Stimulated activated CD8-positive, alpha-beta memory T cell treated with anti-CD3 and anti-CD28 coated beads, Interleukin-12 subunit alpha, Interleukin-12 subunit beta, amount 100 ng/mL, for 1 hour (primary cell): ENCODE measurements around the gene CDON.
"Not testable (repeated sequence)": the region's sequence is repeated elsewhere in the genome, so short reads cannot be mapped to it uniquely, and the experiment has no call there.

ENCODE experiments used
- DNase-seq: peaks from one replicate; pipeline ENCODE4 v3.0.0-alpha.2; 2020; ENCODE audit warnings: low read depth

CDON gene

DNA sequence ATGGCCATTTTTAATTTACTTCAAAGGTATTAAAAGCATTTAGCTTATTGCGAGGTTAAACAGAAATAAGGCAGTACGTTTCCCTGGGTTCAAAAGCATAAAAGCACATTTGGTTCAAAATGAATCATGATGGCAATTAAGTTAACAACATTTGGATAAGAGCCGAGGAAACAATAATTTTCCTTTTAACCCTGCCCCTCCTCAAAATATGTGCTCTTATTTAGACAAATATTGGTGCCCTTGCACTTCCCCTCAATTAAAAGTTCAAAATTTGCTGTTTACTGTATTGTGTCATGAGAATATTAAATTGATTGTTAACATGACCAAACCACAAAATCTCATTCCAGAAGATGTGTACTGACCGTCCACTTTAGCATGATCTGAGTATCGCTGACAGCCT, 68.2 kb downstream of the CDON start:
- DNase-seq, result no peak

DNA sequence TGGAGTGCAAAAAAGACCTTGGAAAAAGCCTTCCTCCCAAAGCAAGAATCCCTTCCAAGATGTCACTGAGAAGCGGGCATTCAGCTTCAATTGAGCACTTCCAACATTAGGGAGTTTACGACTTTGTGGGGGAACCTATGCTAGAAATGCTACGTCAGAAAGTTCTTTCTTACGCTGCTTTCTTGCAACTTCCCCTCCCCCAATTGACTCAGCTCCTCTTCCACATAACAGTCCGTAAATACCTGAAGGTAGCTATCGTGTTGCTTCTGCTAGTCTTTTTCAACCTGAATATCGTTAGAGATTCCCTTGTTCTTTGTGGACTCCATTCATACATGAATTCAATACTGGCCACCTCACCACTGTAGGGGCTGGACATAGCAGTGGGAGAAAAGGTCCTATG, 69.8 kb downstream of the CDON start:
- no peak for DNase-seq

DNA sequence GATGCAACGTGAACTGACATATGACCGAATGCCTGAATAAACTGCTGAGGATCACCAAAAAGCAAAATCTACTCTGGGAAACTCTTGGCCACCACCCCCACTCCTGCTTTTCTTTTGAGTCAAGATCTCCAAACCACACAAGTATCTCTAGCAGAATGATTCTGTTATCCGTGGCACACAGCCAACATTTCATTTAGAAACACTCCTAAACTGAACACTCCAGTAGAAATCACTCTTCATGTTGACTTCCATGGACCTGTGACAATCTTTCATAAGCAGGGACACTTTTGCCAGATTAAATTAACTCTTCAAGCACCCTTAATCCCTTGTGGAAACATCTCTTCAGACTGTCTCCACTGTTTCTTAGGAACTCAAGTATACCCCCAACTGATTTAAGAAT, 72.4 kb downstream of the CDON start:
- DNase-seq, result no peak

DNA sequence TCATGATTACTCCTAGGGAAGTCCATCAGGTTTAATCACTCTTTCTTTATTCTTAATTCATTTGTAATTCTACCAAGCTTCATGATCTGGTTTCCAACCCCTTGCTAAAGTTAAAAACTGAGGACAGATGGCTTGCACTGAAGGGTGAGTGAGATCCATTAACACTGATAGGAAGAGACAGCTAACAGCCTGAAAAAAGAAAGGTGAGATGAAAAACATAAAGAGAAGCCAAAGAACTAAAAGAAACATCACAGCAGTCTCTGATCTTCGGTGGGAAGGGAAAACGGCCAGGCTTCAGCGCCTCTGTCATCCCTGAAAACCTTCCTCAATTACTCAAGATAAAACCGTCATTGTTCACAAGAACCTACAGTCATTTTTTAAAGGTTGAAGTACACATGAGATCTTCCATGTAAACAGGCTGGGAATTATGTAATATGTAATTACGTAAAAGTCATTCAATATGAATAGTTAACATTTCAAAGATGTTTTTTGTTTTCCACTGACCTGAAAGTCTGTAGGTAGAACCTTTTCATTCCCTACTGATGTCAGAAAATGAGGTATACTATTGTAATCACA, 75.5 kb downstream of the CDON start:
- no peak for DNase-seq

DNA sequence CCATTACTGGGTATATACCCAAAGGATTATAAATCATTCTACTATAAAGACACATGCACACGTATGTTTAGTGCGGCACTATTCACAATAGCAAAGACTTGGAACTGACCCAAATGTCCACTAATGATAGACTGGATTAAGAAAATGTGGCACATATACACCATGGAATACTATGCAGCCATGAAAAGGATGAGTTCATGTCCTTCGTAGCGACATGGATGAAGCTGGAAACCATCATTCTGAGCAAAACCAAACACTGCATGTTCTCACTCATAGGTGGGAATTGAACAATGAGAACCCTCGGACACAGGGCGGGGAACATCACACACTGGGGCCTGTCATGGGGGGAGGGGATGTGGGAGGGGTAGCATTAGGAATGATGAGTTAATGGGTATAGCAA, 76.7 kb downstream of the CDON start:
- not testable (repeated sequence) for DNase-seq

DNA sequence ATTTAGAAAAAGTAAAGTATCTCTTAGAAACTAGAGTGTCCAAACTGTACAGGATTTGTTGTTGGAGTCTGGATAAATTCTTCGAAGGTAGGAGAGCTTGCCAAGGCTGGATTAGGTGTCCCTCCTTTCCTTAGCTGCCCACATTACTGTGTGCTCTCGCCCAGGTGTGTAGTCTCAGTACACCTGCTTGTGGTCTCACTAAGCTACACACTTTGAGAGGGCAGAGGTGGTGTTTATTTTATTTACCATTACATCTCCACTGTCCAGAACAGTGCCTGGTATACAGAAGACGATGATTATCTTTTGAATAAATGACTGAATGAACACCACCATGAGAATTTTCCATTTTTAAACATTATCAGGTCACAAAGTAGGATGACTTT, 80.3 kb downstream of the CDON start:
- no peak for DNase-seq

DNA sequence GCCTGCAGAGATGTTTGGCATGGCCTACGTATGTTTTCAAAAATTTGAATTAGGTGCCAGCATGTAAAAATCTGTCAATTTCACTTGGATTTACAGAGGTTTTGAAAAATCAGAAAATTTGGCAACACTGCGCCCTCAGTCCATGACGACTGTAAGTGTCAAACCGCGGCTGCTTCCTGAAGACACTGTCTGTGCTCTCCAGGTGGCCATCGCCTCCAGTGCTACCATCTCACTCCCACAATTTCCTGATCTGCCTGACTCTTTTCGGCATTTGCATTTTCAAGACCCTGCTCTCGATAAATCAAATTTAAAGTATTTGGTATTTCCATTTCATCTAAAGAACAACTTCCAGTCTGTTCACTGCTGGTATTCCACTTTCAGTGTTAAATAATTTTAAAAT, 82.2 kb downstream of the CDON start:
- DNase-seq, result no peak

DNA sequence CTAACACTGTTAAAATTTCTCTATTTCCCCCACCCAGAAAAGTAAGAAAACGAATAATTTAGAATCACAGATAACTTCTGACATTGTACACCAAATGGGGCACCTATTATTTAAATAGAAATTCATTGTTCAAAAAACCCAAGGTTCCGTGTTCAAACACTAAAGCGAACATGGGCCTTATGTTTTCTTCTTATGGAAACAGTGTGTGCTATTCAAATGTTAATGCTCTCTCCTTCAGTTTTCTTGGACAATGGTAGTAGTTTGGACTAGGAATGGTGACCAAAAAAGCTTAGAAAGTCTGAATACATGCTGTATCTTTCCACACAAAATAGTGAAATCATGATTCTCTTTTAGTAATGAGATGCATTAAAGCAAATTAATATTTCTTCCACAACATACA, 83.2 kb downstream of the CDON start:
- no peak for DNase-seq

DNA sequence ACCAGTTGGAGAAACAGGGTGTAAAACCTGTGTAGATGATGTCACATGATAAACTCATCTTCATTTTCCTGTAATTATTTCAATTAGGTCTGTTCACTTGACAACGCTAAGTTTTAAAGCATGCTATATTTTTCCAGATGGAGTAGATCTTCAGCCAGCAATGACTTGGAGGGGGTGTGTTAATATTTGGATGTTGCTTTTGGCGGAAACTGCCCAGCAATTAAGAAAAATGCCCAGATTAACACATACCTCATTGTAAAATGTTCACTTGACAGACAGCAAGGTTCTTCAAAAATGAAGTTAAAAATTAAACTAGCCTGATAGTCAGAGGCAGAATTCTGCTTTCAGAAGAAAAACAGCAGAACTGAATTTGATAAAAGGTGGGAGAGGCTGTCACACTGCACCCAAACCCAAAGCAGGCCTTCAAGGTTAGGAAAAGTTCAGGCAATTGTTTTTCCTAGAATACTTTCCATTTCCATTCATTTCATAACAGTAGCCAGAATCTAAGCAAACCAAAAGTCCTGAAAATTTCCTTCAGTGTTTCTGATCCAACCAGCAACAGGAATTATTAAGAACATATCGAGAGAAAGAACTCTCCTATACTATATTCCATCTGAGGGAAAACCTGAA, 83.8 kb downstream of the CDON start:
- no peak for DNase-seq

DNA sequence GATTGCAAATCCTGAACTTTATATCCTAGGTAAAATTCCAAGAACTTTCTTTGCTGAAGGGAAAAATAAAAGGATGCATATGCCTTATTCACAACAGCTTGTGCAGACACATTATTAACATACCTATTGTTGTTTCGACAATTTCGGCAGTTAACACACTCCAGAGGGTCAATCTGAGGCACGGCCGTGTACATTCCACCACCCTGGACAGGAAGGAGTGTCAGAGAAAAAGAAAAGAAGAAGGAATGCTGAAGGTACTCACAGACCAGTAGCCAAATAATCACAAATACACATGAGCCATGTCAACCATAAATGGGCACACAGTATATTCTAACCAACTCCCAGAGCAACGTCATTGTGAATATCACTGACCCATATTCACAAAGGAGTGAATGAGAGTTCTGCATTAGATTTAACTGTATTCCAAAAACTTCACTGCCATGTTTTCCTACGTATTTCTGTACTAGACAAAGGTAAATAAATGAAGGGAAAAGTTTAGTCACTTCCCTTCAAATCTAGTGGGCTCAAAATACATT, 84.4 kb downstream of the CDON start:
- DNase-seq, result no peak

DNA sequence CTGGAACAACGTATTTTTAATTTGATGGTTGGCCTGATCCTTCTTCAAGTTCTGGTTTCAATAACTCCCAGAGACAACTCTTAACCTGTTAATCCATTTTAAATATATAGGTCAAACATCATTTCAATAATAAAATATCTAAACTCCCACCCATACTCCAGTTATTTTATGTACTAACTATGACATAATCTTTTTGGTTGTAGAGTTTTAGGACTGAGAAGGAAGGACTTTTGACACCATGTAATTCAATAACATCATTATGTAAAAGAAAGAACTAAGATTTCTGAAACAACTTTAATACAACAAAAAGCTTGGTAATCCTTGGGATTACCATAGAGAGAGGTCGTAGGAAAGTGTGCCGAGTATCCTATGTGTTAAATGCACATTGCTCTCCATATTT, 85.3 kb downstream of the CDON start:
- DNase-seq, result no peak

DNA sequence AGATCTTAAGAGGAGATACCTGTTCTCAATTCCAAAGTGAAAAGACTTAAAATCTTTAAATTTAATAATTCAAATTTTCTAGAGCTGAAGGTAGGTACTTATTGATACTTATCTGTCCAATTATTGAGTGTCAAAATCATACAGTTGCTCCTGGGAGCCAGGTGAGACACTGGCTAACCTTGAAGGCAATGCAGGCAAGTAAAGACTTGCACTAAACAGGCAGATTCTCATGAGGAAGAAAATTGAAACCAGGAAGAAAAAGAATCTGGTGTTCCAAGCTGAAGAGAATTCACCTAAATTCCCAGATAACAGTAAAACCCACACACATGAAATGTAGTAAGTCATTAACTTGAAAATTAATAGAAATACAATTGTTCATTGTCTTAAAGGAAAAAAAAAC, 86.5 kb downstream of the CDON start:
- no peak for DNase-seq

DNA sequence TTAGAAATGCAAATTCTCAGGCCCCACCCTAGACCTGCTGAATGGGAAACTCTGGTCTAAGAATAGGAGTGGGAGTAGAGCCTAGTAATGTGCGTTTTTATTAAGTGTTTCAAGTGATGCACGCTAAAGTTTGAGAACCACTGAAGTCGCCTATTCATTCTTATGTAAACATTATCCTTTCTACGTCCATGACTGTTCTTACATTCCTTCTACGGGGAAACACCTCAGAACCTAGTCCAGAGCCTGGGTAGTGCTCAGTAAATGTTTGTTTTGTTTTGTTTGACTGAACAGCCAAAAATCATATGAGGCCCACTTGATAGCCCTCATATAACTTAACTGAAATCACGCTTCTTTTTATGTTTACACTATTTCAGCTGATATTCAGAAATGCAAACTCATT, 87.0 kb downstream of the CDON start:
- no peak for DNase-seq

DNA sequence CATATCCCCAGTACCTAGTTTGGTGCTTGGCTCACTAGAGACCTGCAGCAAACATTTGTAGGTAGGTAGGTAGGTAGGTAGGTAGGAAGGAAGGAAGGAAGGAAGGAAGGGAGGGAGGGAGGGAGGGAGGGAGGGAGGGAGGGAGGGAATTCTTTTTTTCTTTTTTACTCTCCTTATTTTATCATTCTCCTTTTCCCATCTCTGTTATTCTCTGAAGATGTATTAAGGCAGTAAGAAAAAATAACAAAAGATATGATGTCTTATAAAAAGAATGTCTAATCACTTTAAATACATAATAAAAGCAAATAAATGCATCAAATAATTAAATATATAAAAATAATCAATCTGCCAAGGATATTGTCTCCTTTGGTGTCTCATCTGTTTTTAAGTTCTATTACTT, 88.4 kb downstream of the CDON start:
- no peak for DNase-seq

DNA sequence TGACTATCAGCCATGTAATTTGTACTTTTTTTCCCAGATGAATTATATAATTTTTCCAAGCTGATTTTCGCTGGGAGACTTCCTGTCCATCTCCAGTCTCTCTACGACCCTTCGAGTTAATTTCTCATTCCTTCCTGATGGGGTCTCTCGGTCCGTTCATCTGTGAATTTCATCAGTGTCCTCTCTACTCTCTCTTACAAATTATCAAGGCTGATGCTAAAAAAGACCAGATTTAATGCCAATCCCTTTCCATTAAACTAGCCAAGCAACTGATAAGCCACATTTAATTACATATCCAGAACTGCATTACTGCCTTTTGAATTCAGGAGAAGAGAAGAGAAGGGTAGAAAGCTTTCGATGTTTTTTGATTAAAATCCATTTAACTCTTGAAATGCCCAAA, 91.0 kb downstream of the CDON start:
- DNase-seq, result no peak

DNA sequence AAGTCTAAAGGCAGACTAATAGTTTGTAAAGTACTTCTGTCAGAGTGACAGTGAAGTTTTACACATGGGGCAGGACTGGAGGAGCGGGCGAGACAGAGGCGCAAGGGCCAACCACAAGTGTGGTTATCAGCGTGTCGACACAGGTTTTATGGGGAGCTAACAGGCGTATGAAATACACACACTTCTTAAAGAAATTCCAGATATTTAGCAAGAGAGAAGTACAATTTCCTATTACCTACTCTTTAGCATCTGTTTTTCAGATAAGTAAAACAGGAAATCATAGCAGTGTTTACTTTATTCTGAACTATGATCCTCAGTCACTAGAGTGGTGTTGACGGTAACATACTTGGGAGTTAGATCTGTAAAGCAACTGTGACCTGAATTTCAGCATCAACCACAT, 94.3 kb downstream of the CDON start:
- no peak for DNase-seq

DNA sequence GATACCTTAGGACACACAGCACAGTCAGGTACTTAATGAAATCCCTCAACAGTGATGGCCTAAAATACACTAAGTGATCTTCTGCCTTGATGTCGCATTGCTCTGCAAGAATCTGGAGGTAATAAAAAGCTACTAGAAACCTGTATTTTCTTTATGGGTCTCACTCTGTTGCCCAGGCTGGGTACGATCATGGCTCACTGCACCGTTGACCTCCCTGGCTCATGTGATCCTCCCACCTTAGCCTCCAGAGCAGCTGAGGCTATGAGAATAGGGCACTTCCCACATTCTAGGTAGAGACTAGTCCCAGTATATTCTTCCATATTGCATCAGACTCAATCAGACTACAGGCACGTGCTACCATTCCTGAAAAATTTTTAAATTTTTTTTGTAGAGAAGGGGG, 95.2 kb downstream of the CDON start:
- no peak for DNase-seq

DNA sequence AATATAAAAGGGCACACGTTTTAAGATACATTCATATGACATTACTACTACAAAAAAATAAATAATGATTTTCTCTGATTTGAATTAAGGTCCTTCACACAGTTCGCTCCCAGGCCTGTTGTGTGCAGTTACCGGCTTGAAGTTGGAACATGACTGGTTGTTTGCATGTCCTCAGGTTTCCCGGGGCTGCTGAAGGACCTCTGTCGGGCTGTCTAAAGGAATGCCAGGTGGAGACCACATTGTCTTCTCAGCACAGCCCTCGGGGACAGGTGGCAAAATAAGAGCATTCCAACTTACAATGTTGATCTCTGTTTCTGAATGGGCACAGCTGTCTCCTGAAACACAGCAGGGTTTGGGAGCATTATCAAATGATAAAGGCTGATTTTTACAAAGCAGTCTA, 101.9 kb downstream of the CDON start:
- no peak for DNase-seq

DNA sequence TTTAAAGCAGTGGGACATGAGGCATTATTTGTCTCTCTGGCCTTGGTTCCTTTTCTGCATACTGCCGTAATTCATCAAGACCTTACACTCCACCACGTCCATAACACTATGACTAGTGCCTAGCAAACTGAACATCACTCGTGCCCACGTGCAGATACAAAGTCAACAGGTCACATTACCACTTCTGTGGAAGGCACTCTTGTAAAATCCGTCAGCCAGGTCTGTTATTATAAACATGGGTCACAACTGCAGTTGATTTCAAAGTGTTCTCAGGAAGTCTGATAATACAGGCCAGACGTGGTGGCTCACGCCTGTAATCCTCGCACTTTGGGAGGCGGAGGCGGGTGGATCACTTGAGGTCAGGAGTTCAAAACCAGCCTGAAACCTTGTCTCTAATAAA, 102.7 kb downstream of the CDON start:
- no peak for DNase-seq

DNA sequence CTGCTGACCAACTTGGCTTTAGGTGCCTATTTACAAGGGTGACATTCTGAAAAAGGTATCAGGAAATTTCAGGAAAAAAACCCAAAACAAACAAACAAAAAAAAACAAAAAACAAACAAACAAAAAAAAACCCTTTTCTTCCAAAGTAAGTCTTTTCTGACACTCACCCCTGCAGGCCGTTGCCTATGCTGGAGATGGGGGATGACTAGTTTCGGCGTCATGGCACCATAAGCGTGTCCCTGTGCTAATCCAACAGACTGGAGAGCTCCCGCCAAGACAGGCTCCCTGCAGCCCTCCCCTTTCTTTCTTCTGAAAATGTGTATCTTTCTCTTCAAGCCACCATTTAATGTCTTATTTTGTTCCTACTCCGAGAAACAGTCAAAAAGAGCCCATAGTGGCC, 103.2 kb downstream of the CDON start:
- DNase-seq, result no peak

DNA sequence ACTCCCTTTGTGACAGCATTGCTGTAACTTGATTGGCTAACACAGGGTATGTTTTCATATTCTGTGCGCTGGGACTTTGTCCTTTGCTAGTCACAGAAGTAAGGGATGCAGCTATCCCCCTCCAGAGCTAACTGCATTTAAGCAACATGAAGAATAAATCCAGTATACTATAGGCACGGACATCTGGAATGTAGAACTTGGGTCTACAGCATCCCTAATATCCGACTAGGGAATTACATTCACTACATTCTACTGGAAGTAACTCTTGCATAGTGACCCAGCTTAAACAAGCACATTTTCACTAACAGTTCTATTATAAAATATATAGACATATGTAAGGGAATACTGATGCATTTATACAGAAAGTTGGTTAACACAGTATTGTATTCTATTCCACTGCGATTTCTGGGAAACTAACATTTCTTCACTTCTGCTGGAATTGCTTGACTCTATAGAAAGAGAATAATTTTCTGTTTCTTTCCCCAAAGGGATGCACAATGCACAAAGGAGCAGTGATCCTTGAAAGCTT, 103.7 kb downstream of the CDON start:
- DNase-seq, result no peak

DNA sequence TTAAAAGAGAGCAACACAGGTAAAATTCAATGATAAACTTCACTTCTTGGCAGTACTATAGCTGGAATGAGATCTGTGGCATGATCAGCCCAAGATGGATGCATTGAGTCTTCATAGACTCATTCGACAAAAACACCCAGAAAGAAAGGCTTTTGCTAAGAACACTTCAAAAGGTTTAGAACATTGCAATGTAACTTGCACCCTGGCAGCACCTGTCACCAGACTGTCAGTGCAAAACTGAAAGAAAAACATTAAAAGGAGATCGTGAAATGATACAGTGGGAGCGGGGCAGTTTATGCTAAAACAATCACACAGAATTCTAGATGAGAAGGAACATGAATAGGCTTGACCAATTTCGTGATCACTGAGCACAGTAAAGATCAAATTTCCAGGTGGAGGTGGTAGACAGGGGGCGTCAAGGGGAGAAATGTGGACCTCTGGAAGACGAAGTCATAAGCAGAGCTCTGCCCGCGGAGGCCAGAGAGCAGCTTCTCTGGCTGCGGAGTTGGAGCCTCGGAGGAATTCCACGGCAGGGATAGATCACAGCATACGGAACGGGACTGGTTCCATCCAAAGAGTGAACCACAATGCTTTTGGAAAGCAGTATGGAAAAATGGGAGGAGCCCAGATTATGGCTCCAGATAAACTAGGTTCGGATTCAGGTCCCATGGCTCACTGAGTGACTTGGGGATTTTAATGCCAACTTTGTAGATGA, 104.9 kb downstream of the CDON start:
- no peak for DNase-seq

DNA sequence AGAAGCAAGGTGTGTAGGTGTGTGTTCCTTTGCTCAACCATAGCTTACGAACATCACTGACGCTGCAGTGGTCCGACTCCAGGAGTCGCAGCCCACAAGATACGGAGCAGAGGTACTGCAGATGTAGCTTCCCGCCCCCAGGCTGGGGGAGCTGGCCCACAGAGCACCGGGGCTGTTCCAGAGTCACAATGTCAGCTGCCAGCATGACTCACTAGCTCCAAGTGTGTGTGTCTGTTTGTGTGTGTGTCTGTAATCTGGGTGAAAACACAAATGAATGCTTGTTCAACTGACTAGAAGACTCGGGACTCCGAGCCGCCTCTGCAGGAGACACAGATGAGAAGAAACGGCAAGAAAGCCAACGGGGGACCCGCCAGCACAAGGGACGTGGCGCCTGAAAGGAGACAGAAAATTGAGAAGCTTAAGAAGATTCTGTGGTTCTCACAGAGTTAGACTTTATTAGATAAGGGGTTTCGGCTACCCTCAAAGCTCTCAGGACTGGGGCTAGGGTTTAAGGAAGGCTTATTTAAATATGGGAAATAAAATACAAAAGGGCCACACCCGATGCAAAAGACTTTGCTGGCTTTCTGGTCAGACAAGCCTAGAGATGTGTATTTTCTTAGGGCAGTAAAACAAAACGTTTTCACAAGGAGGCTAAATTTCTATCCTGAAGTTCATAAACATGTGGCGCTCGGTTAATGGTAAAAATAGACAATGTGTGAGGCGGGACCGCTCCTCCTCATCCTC, 106.1 kb downstream of the CDON start:
- DNase-seq, result no peak
